HS-5 (cell line): ENCODE data around the gene ZNF333.
"Not testable (repeated sequence)": the region's sequence is repeated elsewhere in the genome, so short reads cannot be mapped to it uniquely, and the experiment has no call there.

Experiments
- DNase-seq: peaks from one replicate; pipeline ENCODE4 v3.0.0-alpha.2; 2012; ENCODE audit warnings: low read depth

Gene ZNF333

DNA sequence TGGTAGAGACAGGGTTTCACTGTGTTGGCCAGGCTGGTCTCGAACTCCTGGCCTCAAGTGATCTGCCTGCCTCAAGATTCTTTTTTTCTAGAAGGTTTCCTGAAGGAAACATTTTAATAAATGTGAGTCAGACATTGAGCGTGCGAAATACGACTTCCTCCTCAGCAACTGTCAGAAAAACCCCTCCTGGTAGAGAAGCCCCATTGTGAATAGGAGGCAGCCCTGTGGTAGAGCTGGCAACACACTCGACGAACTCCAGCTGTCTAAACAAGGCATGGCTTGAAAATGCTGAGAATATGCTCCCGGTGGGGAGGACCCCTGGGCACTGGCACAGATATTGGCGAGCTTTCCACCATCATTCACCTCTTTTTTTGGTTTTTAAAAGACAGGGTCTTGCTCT lies 9.8 kb downstream of the ZNF333 start:
- no peak for DNase-seq

DNA sequence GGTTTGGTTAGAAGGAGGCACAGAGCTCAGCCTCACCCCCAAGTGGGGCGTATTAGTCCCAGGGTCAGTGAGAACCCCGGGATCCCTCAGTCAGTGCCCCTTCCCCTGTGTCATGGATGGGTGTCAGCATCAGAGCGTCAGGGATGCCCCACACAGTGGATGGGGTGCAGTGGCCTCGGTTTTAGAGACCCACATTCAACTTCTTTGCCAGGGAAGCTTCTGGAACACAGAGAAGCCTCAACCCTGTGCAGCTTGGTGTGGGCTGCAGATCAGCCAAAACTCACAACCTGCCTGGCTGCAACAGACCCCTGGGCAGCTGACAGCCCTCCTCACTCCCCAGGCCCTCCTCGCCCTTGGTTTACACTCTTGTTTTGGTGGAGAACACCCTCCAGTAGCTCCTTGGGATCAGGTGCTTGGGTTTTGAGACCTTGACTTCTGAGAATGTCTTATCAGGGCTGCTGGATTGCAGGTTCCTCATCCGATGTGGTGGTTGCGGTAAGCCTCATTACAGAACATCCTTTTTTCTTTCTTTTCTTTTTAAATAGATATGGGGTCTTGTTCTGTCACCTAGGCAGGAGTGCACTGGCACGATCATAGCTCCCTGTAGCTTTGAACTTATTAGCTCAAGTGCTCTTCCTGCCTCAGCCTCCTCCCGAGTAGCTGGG lies 11.0 kb downstream of the ZNF333 start:
- no peak for DNase-seq

DNA sequence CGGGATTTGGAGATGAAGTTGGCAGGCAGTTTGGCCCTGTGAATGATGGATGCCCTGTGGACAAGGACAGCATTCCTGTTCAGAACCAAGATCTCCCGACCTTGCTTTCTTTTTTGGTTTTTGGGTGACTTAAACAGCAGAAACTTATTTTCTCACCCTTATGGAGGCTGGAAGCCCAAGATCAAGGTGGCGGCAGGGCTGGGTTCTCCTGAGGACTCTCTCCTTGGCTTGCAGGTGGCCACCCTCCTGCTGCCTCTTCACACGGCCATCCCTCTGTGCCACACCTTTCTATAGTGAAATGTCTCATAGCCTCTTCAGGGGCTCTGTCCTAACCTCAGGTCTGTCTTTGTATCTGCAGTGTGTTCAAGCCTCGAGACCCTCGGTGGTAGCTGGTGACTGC lies 14.0 kb downstream of the ZNF333 start:
- no peak for DNase-seq

DNA sequence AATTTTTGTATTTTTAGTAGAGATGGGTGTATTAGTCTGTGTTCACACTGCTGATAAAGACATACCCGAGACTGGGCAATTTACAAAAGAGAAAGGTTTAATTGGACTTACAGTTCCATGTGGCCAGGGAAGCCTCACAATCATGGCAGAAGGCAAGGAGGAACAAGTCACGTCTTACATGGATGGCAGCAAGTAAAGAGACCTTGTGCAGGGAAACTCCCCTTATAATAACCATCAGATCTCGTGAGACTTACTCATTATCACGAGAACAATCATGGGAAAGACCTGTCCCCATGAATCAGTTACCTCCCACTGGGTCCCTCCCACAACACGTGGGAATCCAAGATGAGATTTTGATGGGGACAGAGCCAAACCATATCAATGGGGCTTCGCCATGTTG lies 14.6 kb downstream of the ZNF333 start:
- no peak for DNase-seq

DNA sequence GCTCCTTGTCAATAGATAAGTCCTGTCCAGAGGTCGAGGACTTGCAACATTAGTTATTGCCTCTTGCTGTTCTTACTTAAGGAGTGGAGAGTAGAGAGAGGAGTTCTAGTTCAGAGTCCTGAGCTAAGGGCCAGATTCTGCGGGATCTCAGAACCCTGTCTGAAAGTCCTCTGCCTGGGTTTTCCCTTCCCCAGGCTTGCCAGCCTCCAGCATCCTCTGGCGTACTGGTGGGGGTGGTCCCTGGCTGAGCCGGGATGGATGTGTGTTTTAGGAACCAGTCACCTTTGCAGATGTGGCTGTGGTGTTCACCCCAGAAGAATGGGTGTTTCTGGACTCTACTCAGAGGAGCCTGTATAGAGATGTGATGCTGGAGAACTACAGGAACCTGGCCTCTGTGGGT lies 26.0 kb downstream of the ZNF333 start:
- no peak for DNase-seq

DNA sequence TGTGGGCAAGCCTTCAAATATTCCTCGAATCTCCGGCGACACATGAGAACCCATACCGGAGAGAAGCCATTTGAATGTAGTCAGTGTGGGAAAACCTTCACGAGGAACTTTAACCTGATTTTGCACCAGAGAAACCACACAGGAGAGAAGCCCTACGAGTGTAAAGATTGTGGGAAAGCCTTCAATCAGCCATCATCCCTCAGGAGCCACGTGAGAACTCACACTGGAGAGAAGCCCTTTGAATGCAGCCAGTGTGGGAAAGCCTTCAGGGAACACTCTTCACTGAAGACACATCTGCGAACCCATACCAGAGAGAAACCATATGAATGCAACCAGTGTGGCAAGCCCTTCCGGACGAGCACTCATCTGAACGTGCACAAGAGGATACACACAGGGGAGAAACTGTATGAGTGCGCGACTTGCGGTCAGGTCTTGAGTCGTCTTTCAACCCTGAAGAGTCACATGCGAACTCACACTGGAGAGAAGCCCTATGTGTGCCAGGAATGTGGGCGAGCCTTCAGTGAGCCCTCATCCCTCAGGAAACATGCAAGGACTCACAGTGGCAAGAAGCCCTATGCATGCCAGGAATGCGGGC lies 28.8 kb downstream of the ZNF333 start:
- DNase-seq, result no peak

DNA sequence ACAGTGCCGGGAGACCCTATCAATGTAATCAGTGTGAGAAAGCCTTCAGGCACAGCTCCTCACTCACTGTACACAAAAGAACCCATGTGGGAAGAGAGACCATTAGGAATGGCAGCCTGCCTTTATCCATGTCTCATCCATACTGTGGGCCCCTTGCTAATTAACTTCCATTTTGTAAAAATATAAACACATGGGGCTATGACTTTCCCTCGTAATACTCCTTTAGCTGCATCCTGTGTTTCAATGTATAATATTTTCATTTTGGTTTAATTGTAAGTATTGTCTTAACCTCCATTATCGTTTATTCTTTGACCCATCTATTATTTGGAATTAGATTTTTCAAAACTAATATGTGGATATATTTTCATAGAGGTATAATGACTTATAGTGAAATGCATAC lies 29.3 kb downstream of the ZNF333 start:
- no peak for DNase-seq

DNA sequence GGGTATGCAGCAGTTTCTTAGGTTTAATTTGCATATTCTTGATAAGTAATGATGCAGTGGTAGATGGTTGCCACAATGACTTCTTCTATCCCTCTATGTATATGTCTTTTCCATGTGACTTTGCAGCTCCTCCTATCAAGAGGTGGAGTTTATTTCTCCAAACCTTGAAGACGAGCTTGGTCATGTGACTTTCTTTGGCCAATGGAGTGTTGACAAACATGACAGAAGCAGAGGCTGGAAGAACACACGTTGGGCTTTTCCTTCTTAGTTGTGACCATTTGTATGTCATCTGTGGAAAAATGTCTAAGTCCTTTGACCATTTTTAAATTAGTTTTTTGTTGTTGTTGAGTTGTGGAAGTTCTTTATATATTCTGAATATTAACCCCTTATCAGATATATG lies 32.3 kb downstream of the ZNF333 start:
- DNase-seq, result no peak

DNA sequence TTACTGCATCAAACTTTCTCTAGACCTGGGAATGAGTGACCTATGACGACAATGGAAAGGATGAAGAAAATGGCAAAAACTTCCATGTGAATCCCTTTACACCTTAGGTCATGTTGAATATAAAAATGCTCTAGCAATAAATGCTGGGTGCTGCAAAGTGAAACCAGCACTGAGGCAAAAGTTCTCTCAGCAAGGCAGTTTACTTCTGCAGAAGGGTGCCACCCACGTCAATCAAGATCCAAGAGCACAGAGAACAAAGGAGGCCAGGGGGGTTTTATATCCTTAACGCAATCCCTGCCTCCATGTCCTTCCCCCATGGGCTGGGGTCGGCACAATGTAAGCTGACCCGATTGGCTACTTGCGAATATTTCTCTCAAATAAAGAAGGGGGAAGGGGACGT lies 38.7 kb downstream of the ZNF333 start:
- no peak for DNase-seq

DNA sequence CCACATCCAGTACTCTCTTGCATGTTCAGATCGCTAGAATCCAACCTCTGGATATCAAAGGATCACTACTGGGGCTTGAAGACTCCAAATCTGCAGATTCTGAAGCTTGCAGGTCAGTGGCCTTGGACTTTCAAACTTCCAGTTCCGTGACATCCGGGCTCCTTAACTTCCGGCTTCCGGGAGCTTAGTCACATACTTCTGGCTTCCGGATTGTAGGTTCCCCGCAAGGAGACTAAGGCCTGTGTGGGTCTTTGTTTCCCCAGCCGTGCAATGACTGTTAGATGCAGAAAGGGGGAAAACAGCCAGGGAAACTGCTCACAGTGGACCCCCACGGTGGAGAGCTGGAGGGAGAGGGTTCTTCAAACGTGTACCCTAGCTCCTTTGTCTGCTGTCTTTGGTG lies 41.4 kb downstream of the ZNF333 start:
- no peak for DNase-seq

DNA sequence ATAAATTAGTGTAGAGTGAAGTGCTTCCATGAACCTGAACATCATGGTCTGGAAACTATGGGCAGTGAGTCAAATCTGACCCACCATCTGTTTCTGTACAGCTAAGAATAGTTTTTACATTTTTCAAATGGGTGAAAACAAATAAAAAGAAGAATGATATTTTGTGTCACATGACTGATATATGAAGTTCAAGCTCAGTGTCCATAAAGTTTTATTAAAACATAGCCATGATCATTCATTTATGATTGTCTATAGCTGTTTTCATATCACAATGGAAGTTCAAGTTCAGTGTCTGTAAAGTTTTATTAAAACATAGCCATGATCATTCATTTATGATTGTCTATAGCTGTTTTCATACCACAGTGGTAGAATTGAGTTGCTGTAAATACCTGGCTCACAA lies 42.7 kb downstream of the ZNF333 start:
- DNase-seq, result no peak

DNA sequence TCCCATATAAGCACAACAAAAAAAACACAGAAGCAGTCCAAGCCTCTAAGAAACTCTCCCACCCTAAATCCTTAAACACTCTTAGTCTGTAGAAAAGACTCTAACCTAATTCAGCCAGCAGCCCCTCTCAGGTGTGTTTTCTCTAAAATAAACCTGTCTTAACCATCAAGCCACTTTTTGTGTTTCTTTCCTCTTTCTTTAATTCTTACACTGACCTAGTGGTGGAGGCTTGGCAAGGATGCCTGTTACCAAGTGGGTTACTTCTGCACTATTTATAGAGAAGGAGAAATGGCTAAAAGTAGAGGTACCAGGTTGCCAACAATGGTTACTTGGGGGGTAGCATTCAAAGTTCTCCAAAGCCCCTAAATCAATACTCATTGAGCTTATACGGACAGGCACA lies 43.7 kb downstream of the ZNF333 start:
- no peak for DNase-seq

DNA sequence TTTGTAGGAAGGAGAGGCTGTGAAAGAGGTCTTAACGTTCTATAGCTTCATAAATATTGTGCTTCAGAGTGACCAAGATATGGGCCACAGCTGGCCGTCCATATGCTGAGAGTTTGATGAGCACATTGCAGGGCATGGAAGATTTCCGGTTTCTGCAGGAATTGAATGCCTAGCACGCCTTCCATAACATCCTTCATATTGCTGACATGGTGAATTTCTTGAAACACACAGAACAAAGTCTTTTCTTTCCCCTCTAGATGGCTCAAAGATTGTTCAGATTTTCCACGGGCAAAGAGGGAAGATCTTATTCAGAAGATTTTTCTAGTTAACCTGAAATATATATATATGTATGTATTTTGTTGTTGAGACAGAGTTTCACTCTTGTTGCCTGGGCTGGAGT lies 46.1 kb downstream of the ZNF333 start:
- DNase-seq, result no peak

DNA sequence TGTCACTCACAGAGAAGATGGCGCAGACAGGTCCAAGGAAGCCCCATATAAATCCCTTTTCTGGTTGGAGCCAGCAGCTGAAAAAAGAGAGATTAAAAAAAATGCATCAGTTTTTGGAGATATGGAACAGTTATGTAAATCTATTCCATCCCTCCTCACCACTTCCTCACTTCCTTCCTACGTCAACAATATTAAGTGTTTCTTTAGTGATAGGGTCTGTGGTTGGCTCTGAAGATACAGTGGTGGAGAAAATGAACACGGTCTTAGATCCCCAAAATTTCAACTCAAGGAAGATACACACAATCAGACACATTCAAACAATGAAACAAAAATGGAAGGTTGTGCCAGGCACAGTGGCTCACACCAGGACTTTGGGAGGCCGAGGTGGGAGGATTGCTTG lies 57.0 kb downstream of the ZNF333 start:
- no peak for DNase-seq

DNA sequence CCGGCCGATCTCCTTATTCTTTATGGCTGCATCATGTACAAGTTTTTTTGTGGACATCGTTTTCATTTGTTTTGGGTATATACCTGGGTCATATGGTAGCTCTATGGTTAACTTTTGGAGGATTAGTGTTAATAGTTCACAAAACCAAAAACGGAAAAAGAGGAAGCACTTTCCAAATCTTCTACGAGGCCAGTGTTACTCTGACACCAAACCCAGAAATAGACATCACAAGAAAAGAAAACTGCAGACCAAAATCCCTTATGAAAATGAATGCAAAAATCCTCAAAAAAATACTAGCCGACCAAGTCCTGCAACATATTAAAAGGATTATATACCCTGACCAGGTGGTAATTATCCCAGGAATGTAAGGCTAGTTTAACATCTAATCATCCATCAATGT lies 58.8 kb downstream of the ZNF333 start:
- DNase-seq, result no peak

DNA sequence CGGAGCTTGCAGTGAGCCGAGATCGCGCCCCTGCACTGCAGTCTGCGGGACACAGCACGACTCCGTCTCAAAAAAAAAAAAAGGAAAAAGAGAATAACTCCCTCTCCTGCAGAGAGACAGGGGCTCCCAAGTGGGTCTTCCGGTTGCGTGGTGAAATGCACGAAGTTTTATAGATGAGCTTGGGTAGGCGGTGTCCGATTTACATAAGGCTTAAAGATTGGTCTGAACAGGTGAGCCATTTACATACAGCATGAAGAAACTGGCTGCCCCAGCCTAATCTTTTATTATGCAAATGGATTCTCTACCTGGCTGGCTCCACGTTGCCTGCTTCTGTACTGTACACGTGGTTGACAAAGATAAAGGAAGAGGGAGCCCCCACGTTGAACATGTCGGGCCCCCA lies 69.0 kb downstream of the ZNF333 start:
- no peak for DNase-seq

DNA sequence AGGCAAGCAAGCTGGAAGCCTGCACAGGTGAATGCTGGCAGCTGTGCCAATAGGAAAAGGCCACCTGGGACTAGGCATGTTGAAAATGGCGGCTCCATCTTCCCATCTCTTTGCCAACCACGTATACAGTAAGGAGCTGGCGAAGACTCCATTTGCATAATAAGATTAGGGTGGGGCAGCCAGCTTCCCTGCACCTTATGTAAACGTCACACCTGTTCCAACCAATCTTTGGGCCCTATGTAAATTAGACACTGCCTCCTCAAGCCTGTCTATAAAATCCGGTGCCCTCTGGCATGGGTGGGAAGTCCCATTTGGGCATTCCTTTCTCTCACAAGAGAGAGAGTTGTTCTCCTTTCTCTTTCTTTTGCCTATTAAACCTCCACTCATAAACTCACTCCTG lies 71.8 kb downstream of the ZNF333 start:
- DNase-seq, result no peak

DNA sequence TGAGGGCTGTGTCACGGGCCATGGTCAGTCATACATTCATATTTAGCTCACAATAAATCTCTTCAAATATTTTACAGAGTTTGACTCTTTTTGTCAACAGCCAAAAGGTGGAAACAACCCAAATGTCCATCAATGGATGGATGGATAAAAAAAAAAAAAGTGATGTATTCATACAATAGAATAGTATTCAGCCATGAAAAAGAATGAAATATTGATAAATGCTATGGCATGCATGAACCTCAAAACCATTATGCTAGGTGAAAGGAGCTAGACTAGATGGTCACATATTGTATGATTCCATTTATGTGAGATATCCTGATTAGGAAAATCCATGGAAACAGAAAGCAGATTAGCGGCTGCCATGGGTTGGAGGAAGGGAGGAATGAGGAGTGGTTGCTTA lies 72.3 kb downstream of the ZNF333 start:
- no peak for DNase-seq

DNA sequence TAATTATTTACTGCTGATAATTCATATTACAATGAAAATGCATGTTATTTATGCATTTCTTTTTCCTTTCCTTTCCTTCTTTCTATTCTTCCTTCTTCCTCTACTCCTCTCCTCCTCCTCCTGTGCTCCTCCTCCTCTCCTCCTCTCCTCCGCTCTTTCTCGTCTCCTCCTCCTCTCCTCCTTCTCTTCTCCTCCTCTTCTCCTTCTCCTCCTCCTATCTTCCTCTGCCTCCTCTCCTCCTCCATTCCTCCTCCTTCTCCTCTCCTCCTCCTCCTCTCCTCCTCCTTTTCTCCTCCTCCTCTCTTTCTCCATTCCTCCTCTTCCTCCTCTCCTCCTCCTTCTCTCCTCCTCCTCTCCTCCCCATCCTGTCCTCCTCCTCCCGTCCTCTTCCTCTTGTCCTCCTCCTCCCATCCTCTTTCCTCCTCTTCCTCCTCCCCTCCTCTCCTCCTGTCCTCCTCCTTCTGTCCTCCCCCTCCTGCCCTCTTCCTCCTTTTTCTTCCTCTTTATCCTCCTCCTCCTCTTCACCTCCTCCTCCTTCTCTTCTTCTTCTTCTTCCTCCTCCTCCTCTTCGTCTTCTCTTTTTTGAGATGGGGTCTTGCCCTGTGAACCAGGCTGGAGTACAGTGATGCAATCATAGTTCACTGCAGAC lies 73.8 kb downstream of the ZNF333 start:
- no peak for DNase-seq

DNA sequence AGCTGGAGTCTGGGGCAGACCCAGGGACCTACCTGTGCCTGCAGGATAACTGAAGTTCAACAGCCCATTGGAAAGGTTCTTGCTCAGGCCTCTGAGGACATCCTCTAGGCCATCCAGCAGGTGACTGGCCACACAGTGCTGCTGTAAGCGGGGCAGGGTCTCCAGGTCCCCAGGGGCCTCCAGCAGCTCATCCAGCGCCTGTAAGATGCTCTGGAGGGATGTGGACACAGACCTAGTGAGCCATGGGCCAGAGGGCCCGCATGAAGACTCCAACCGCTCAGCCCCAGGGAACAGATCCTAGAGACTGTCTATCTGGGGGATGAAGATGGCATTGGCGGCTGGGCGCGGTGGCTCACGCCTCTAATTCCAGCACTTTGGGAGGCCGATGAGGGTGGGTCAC lies 74.6 kb downstream of the ZNF333 start:
- no peak for DNase-seq

DNA sequence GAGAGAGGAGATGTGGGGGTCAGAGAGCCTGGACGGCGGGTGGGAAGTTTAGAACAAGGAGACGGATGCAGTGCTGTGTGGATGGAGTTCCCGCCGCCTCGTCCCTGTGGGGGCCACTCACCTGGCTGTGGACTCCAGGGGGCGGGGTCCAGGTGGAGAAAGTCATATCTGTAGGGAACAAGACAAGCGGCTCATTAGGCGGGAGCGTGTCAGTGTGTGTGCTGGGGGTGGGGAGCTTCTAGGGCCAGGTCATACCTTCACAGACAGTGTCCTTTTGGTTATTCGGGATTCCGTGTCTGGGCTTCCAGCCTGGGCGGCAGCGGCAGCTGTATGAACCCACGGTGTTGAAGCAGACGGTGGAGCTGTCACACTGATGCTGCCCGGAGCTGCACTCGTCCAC lies 75.6 kb downstream of the ZNF333 start:
- DNase-seq, result not testable (repeated sequence)

DNA sequence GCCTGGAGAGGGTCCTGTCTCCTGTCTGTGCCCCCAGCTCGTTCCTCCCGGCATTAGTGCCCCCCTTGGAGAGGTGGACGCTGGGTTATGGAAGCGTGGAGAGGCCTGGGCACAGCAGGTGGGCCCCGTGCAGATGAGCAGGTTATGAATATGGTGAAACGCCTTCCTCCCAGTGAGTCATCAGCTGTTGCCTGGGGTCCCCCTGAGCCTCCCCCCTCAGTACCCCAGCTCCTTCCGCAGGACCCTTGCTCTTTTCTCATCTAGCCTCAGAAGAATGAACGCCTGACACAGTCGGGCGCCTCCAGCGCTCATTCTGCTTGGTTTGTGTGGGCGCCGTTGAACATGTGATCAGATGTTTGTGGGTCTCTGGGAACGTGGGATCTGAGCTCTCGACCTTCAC lies 76.0 kb downstream of the ZNF333 start:
- DNase-seq, result not testable (repeated sequence)

DNA sequence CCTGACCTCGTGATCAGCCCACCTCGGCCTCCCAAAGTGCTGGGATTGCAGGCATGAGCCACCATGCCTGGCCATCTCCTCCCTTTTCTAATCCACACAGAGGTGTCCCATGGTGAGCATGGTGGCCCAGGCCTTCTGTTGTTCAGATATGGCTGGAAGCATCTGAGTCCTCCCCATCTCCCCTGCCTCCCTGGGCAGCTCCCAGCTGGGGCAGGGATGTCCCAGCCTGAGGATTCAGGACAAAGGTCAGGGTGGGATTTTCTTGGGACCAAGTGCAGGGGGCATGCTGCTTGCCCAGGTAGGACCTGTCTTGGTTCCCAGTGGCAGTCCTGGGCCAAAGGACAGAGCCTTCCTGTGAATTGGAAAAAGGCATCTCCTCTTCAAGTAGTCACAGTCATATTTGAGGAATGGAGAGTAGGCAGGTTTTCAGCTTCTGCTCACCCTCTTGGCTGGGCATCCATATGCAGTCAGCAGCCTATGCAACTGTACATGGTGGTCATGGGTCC lies 77.7 kb downstream of the ZNF333 start:
- no peak for DNase-seq

DNA sequence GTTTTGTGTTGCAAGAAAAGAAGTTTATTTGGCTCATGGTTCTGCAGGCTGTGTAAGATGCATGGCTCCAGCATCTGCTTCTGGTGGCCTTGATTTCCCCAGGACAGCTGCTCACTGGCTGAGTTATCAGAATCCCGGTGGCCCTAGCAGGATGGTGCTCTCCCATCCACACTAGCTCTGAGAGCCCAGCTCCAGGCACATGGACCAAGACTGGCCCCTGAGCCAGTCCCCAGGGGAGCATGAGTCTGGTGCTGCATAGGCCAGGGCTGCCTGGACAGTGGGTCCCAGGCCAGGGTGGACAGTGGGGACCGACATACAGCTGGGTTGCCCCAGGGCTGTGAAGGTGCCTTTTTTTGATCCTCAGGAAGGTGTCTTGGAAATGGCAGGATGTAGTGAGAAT lies 78.2 kb downstream of the ZNF333 start:
- DNase-seq, result no peak
